GM06990 (cell line): ENCODE measurements around the gene CBLC.
A peak's percentile ranks its signal among the peaks of the same experiment; 100 is the strongest.

Experiments
- DNase-seq: peaks from one replicate; pipeline ENCODE4 v3.0.0-alpha.2; 2011; ENCODE audit not compliant: insufficient read length; ENCODE audit errors: extremely low read depth
- H3K27me3 ChIP-seq: replicated peaks from 2 replicates; pipeline ENCODE4 v1.6.0; 2011; ENCODE audit warnings: low read length; ENCODE audit not compliant: control insufficient read depth, insufficient read depth
- H3K36me3 ChIP-seq: 2 replicates; pipeline ENCODE4 v1.5.1; 2011; ENCODE audit warnings: low read length; ENCODE audit not compliant: control insufficient read depth, insufficient read depth
- H3K4me3 ChIP-seq: replicated peaks from 2 replicates; pipeline ENCODE4 v1.5.1; 2011; ENCODE audit warnings: low read depth, mild to moderate bottlenecking, control low read depth, low read length
- TF ChIP-seq, protein P1 (sequence below): IDR thresholded peaks from 2 replicates; pipeline ENCODE4 v1.5.1; 2011; ENCODE audit warnings: low read length, control low read depth, mild to moderate bottlenecking, inconsistent platforms; ENCODE audit not compliant: insufficient read depth, poor library complexity, severe bottlenecking

Gene CBLC

DNA sequence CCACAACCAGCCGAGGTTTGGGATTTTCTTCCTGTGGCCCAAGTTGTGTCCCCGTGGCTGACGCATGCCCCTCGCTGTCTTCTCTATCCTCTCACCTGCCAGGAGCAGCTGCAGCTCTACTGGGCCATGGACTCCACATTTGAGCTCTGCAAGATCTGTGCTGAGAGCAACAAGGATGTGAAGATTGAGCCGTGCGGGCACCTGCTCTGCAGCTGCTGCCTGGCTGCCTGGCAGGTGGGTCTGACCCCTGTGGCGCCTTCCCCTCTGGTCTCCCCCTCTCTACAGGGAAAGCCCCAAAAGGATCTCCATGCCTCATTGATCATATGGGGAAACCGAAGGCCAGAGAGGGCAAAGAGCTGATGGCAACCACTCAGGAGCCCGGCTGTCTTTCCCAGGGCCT, 14.6 kb downstream of the CBLC start:
- Histone ChIP-seq H3K36me3 (no peaks in the 10 kb centered on the region), H3K27me3 (no peaks in the 10 kb centered on the region), H3K4me3 (no peak overlapping the region)
- TF ChIP-seq, protein P1, sequence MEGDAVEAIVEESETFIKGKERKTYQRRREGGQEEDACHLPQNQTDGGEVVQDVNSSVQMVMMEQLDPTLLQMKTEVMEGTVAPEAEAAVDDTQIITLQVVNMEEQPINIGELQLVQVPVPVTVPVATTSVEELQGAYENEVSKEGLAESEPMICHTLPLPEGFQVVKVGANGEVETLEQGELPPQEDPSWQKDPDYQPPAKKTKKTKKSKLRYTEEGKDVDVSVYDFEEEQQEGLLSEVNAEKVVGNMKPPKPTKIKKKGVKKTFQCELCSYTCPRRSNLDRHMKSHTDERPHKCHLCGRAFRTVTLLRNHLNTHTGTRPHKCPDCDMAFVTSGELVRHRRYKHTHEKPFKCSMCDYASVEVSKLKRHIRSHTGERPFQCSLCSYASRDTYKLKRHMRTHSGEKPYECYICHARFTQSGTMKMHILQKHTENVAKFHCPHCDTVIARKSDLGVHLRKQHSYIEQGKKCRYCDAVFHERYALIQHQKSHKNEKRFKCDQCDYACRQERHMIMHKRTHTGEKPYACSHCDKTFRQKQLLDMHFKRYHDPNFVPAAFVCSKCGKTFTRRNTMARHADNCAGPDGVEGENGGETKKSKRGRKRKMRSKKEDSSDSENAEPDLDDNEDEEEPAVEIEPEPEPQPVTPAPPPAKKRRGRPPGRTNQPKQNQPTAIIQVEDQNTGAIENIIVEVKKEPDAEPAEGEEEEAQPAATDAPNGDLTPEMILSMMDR: no peak
- DNase-seq: peak; percentile 52

DNA sequence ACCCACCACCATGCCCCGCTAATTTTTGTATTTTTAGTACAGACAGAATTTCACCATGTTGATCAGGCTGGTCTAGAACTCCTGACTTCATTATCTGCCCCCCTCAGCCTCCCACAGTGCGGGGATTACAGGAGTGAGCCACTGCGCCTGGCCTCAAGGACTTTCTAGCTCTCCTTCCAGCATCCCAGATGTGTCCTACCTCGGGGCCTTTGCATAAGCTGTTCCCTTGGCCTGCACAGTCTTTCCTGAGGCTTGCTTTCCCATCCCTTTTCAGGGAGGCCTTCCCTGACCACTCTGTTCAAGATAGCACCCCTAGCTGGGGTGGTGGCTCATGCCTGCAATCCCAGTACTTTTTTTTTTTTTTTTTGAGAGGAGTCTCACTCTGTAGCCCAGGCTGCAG, 16.9 kb downstream of the CBLC start:
- Histone ChIP-seq H3K36me3 (no peaks in the 10 kb centered on the region), H3K4me3 (no peak overlapping the region), H3K27me3 (no peaks in the 10 kb centered on the region)
- no peak for DNase-seq
- TF ChIP-seq, protein P1: no peak

DNA sequence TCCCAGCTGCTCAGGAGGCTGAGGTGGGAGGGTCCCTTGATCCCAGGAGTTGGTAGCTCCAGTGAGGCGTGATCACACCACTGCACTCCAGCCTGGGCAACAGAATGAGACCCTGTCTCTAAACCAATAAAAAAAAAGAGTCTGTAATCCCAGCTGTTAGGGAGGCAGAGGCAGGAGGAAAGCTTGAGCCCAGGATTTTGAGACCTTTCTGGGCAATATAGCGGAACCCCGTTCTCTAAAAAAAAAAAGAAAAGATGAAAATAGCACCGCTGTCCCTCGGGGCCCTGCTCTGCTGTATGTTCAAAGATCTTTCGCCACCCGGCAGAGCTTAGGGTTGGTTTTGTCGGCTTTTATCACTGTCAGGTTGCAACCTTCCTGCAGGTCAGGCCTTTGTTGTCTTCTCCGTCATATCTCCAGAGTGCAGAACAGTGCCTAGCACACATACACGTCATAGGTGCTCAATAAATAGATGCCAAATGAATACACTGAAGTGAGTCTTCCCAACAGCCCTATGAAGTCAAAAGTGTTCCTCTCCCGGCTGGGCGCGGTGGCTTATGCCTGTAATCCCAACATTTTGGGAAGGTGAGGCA, 17.8 kb downstream of the CBLC start:
- Histone ChIP-seq H3K27me3 (no peaks in the 10 kb centered on the region), H3K36me3 (no peaks in the 10 kb centered on the region), H3K4me3 (no peak overlapping the region)
- TF ChIP-seq, protein P1: no peak
- DNase-seq: no peak

DNA sequence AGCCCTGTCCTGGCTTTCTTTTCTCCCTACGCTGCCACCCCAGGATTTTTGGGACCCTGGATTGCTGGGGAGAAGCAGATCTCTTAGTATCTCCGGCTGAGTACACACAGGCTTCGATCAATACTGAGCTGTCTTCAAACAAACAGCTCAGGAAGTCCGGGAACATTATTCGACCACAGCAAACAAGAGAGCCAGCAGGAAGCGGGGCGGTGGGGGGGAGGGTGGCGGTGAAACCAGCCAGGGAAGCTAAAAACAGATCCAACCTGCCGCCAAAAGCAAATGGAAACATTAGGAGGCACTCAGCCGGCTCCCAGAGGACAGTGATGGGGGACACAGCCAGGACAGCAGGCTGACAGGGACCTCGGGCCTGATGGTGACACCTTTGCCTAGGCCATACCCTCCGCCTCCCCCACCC, 19.0 kb downstream of the CBLC start:
- Histone ChIP-seq H3K4me3 (no peak overlapping the region), H3K27me3 (no peaks in the 10 kb centered on the region), H3K36me3 (no peaks in the 10 kb centered on the region)
- DNase-seq: no peak
- TF ChIP-seq, protein P1: no peak

DNA sequence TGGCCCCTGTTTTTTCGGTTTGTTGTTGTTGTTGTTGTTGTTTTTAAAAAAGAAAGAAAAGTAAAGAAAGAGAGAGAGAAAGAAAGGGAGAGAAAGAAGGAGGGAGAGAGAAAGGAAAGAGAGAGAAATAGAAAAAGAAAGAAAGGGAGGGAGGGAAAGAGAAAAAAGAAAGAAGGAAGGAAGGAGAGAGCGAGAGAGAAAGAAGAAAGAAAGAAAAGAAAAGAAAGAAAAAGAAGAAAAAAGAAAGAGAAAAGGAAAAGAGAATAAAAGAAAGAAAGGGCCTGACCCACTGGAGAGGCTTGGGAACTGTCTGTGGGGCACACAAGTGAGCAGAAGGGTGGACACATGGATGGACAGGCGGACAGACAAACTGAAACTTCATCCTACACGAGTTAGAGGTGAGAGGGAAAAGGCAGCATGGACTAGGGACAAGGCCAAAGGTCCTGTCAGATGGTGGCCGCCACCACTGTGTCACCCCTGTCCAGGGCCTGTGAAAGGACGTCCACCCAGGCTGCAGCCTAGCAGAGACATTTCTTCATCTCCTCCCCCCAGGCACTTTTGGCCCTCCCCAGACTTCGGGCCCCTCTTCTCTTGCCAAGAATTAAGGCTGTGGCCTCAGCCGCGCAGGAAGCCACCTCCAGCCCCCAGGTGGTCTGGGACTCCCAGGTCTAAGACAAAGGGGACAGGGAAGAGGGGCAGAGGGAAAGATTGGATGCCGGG, 22.1 kb downstream of the CBLC start:
- H3K27me3 ChIP-seq: no peaks in the 10 kb centered on the region
- TF ChIP-seq, protein P1: no peak
- no peak overlapping the region for H3K4me3 ChIP-seq
- no peak for DNase-seq
- H3K36me3 ChIP-seq: no peaks in the 10 kb centered on the region
